ENCODE data around the gene OR2AG2.
"Not testable (repeated sequence)": the region's sequence is repeated elsewhere in the genome, so short reads cannot be mapped to it uniquely, and the experiment has no call there.

The OR2AG2 gene, protein sequence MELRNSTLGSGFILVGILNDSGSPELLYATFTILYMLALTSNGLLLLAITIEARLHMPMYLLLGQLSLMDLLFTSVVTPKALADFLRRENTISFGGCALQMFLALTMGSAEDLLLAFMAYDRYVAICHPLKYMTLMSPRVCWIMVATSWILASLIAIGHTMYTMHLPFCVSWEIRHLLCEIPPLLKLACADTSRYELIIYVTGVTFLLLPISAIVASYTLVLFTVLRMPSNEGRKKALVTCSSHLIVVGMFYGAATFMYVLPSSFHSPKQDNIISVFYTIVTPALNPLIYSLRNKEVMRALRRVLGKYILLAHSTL

DNA sequence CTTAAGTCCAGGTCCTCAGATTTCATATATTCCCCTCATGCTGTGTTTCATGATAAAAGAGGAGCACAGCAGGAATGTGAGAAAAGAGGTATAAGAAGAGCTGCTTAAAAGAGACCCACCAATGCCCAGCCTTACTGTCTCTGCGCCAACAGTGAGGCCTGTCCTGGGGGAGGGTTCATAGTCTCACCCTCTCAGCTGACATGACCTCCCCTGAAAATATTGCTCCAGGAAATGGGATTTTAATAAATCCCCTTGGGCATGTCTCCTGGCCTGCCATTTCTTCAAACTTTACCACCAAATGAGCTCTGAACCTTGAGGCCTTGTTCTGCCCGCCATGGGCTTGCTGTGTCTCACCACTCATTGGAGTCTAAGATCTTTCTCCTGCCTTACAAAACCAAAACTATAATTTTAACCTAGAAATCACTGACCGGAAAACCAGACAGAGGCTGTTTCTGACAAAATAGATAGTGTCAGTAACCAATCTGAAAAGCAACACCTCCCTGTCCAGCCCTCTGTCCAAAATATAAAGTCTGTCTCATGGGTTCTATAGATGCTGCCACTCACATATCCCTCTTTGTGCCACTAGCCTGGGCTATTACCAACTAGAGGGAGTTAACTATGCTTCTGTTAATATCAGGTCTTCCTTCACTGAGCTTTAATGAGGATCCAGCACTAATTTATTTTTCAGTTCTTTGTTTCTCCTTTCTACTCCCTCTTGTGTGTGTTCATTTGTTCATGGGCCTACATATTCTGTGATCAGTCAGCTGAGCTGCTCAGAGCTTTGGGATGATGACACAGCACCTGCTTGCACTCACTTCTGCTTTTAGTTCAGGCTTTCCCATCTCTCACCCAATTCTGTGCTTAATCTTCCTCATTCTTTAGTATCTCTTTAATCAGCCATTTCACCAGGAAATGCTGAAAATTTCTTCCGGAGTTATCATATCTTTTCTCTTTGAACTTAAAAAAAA lies at the start of gene OR2AG2:
TSS of gene OR2AG2 (minus strand) at position 51 of the 968 bp plus-strand sequence. CDS start 3,019 bp downstream, outside the sequence.
- in situ Hi-C loops (cut with MboI; ENCODE audit: low sequenced_read_pairs) = no loop called here

DNA sequence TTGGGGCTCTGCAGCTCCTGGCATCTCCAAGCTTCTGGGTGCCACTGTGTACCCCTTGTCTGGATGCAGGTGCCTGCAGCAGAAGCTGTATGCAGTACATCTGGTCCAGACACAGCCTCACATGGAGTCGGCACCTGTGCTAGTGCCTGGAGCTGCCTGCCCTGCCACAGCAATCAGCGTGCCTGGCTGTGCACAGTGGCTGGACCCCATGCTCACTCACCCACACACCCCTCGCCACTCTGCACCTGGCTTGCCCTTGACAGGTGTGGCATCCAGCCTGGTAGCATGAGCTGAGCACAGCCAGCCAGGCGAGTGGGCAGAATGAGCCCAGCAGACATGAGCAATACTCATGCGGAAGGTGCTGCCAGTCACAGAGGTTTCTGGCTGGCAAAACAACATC lies 47.2 kb upstream of the OR2AG2 start:
- in situ Hi-C loops (cut with MboI; ENCODE audit: low sequenced_read_pairs) = no loop called here

DNA sequence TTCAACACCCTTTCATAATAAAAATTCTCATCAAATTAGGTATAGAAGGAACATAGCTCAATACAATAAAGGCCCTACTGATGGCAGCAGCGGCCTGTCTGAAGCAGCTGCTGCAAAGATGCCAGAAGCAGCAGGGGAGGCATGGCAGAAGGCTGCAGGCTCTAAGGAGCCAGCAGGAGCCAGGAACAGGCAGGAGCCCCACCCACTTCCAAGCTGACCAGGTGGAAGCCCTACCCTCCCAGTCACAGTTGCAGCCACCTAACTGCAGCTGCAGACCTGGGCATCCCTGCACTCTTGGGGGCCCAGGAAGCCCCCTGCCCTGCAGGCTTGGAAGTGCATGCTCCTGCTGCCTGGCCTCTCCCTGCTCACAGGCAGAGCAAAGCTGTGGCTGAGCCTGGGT lies 45.9 kb upstream of the OR2AG2 start:
- in situ Hi-C loops (cut with MboI; ENCODE audit: low sequenced_read_pairs) = no loop called here

DNA sequence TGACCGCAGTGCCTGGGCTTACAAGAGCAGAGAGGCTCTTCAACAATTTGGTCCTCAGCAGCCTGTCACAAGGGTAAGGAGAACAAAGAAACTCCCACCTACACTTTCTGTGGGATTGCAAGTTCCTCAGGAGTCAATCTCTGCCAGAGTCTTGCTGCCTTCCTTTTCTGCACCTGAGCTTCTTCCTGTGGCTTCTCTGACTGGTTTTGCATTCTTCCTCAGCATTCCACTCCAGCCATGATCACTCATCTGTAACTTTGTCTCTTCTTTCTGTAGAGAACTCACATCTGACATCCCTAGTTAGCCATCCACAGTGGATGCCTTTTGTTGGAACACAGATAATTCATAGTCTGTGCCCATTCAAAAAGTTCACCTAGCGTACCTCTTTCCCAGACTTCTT lies 41.9 kb upstream of the OR2AG2 start:
- in situ Hi-C loops (cut with MboI; ENCODE audit: low sequenced_read_pairs) = no loop called here

DNA sequence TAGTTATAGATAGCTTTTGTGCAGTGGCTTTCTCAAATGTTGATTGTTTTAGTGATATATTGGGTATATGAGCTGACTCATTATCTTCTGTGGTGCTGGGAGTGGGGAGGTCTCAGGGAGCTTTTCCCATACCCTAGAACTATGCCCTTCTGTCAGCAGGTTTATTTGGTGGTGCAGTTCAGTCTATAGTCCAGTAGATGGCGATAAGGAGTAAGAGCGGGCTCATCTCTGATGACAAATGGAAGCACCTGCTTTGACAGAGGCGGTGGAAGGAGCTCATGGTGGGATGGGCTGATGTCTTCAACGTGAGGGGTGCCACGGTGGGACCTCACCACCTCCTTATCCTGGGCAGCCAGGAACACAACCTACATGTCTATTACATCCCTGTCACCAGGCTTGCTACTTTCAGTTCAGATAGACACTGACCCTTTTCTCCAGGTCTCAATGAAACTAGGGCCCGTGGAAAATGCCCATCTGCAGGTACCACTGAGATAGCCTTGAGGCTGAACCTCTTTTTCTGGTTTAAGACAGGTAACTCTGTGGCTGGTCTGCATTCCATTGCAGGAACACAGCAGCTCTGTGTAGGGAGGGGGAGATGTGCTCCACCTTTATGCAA lies 40.7 kb upstream of the OR2AG2 start:
- in situ Hi-C loops (cut with MboI; ENCODE audit: low sequenced_read_pairs) = no loop called here

DNA sequence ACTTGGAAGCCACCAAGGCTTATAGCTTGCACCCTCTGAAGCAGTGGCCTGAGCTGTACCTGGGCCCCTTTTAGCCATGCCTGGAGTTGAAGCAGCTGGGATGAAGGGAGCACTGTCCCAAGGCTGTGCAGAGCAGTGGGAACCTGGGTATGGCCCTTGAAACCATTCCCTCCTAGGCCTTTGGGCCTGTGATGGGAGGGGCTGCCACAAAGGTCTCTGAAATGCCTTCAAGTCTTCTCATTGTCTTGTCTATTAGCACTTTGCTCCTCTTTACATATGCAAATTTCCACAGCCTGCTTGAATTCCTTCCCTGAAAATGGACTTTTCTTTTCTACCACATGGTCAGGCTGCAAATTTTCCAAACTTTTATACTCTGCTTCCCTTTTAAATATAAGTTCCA lies 29.3 kb upstream of the OR2AG2 start:
- in situ Hi-C loops (cut with MboI; ENCODE audit: low sequenced_read_pairs) = not testable (repeated sequence)

DNA sequence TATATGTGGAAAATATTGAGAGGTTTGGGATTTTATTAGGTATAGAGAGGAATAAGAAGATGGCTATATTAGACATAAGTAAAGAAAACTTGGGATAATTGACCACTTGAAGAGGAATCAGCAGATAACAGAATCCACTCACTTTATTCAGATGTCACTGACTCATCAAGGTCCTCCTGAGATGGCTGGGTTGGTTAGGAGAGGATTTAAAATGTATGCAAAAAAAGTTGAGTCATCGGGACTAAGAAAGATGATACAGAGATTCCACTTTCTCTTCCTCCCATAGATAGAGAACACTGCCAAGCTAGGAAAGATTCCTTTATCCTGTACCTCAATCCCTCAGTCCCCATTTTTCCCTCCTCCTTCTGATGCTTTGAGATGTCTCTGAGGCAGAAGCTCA lies 27.6 kb upstream of the OR2AG2 start, which contains the start of gene OR6A2:
TSS of gene OR6A2 (minus strand) at position 288 of the 400 bp plus-strand sequence. CDS start 3,981 bp downstream, outside the sequence.
- in situ Hi-C loops (cut with MboI; ENCODE audit: low sequenced_read_pairs) = no loop called here

DNA sequence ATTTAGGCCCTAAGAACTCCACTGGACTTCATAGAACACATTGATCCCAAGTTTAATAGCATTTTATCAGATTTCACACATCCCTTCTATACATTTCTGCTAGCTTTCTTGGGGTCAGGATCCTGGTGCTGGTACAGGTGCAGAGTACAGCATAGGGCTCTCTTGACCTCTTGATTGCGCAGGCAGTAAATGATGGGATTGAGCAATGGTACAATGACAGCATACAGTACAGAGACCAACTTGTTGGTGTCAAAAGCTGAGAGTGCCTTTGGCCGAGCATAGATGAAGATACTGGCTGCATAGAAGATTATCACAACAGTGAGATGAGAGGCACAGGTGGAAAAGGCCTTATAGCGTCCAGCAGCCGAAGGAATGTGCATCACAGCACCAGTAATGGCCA lies 22.9 kb upstream of the OR2AG2 start:
- in situ Hi-C loops (cut with MboI; ENCODE audit: low sequenced_read_pairs) = no loop called here

DNA sequence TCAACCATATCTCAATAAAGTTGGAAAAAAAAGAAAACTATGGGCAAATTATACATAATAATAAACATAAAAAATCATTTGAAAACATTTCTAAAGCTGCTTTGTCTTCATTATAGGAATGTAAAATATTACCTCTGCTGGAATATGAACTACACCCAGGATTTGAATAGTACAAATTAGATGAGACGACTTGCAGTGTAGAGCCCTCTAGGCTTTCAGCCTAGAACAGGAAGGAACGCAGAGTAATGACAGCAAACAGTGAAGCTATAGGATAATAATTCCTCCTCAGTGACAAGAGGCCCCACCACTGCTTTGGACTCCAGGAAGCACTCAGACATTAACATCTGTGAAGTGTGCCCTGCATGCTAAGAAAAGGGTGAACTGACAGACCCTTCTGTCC lies 18.8 kb upstream of the OR2AG2 start:
- in situ Hi-C loops (cut with MboI; ENCODE audit: low sequenced_read_pairs) = no loop called here

DNA sequence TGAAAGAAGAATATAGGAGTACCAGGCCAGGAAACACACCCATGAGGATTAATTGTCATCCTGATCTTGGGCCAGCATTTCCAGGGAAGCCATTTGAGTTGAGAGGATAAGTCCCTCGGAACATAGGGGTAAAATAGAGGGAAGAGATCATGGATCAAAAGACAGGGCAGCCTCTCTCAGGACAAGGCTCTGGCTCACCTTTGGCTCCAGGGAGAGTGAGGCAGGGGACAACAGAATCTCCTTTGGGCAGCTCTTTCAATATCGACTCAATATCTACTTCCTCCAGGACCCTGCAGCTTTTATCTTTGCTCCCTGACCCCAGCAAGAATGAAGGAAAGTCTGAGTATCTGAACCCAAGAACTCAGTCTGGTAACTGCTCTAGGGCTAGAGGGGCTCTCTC lies 10.9 kb upstream of the OR2AG2 start, which contains the start of gene OR2AG1:
TSS of gene OR2AG1 (plus strand) at position 301 of the 400 bp plus-strand sequence. CDS start 2,018 bp downstream, outside the sequence.
- in situ Hi-C loops (cut with MboI; ENCODE audit: low sequenced_read_pairs) = no loop called here

DNA sequence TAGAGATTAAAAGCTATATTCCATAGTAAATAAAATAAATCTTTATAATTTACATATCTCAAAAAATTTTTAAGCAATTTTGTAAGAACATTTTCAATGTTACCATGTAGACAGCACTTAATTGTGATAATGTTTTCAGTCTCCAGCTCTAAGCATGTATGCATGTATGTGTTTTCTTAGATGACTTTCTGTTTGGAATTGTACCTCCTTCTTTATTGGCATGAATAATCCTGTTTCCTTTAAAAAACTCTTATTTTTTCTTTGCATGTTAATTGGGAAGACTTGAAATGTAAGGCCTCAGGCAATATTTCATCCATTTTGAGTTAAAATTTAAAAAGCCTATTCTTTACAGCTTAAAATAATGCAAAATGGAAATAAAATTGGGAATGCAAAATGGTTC lies 9.1 kb upstream of the OR2AG2 start:
- in situ Hi-C loops (cut with MboI; ENCODE audit: low sequenced_read_pairs) = no loop called here

DNA sequence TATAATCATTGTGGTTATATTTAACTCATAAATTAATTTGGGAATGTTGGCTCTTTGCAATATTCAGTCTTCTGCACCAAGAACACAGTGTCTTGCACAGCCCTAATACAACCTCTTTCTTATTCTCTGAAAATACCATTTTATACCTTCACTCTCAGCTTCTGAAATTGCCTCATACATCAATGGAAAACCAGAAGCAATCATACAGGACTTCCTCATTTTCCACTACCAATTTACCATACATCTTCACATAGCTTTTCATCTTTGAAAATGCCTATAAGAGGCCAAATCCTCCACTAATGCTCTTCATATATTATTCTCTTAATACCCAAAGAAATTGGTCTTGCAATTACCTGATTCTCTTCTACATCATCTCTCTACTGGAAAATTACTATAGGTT lies 6.7 kb upstream of the OR2AG2 start:
- in situ Hi-C loops (cut with MboI; ENCODE audit: low sequenced_read_pairs) = no loop called here

DNA sequence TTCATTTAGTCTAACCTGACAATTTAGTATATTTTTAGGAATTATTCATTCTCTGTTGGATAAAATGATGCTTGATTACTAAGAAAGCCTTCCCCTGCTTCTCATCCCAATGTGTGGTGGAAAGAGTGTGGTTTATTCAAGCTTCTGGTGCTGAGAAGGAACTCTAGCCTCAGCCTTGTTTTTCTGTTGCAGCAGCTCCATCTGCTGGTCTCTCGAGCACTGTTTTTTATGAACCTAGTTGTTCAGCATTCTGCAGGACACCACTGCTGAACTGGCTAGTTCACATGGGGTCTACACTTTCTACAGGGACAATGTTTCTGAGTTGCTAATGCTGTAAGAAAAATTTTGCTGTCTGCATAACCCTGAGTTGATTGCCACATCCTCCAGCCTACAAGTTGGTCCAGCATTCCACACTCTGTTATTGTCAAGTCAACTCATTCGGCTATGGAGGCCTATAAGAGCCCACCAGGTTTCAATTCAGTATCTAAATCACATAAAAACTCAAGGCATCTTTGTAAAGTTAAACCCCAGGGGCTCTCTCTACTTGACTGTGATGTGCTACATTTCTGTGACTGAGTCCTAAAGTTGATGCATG lies 14.3 kb downstream of the OR2AG2 start:
- in situ Hi-C loops (cut with MboI; ENCODE audit: low sequenced_read_pairs) = no loop called here

DNA sequence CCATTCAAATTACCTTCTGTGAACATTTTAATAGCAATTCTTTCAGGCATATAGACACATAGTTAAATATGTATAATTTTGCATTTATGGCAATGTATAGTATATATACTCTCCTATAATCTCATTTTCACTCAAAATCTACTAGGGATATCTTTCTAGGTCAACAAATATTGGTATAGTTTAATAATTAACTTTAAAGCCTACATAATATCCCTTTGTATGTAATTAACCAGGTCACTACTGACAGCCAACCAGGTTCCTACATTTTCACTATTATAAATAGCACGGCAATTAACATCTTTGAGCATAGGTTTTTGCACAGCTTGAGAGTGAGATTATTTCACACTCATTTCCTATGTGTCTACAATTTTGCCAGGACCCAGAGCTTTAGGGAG lies 15.8 kb downstream of the OR2AG2 start:
- in situ Hi-C loops (cut with MboI; ENCODE audit: low sequenced_read_pairs) = no loop called here

DNA sequence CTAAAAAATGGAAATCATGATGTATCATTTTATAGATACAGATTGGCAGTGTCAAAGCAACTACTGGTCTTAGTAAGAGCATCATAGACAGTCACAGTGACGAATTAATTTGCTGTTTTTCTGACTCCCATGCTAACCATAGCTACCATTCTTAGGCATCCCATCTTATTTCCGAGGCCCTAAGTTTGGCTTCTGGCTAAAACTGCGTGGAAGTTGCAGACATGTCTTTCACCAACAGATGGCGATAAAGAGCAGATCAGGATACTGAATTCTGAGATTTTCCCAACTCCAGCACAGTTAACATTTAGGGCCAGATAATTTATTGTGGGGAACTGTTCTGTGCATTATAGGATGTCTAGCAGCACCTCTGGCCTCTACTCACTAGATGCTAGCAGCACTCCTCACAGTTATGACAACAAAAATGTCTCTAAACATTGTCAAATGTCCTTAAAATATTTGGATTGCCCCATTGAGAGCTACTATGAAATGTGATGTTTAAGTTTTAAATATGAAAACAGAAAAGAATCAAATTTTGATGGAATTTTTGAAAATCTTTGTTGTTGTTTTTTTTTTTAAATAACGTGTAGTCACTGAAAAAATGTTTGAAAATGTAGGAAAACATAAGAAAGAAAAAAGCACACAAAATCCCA lies 16.3 kb downstream of the OR2AG2 start:
- in situ Hi-C loops (cut with MboI; ENCODE audit: low sequenced_read_pairs) = no loop called here

DNA sequence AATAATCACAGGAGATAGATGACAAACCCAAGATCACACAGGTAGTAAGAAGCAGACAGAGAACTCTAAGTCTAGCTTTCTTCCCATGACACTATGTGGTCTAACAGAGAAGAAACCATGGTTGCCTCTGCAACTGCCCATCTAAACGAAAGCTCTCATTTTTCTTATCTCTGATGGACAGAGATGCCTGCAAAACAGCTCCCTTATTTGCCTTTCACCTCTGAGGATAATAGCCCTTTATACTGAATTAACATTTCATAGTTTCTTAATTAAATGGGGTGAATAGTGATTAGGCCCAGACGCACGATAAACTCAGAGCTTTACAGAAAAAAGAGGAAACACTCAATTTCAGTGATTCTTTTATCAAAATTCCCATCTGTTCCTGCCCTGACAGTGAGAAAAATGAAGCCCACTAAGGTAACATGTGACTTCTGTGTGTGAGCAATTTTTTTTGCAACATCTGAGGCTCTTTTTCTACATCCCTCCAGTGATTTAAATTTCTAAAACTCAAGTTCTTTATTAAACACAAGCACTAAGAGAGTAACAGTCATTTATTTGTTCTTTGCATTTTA lies 24.6 kb downstream of the OR2AG2 start:
- in situ Hi-C loops (cut with MboI; ENCODE audit: low sequenced_read_pairs) = no loop called here

DNA sequence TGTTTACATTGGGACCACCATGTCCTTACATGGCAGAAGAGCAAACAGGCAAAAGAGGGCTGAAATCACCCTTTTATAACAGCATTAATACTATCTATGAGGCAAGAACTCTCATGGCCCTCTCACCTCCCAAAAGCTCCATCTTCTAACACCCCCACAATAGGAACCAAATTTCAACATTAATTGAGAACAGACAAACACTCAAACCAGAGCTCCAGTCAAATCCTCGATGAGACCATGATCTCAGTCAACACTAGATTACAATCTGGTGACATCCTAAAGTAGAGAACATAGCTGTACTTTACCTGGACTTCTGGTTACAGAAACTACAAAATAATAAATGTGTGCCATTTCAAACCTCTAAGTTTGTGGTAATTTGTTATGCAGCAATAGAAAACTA lies 25.1 kb downstream of the OR2AG2 start:
- in situ Hi-C loops (cut with MboI; ENCODE audit: low sequenced_read_pairs) = no loop called here

DNA sequence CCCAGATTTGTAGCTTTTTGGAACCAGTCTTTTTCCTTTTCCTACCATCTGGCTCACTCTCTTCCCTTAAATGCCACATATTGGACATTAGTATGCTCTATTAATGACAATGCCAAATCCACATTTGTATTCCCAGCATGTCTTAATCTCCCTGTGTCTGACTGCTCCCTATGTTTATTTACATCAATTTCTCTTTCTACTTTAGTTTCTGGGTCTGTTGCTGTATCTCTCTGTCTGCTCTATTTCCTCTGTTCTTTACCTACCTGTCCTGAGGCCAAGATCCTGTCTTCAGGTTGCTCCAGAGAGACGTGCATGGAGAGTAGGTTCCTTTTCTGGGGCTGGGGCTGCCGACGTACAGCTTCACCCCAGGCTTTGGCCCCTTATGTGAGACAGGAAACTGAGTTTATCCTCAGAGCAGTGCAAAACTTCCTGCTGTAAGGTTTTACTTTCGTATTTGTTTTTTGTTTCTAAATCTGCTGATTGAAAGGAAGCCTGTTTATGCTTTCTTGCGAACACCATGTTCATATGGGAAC lies 25.6 kb downstream of the OR2AG2 start:
- in situ Hi-C loops (cut with MboI; ENCODE audit: low sequenced_read_pairs) = no loop called here

DNA sequence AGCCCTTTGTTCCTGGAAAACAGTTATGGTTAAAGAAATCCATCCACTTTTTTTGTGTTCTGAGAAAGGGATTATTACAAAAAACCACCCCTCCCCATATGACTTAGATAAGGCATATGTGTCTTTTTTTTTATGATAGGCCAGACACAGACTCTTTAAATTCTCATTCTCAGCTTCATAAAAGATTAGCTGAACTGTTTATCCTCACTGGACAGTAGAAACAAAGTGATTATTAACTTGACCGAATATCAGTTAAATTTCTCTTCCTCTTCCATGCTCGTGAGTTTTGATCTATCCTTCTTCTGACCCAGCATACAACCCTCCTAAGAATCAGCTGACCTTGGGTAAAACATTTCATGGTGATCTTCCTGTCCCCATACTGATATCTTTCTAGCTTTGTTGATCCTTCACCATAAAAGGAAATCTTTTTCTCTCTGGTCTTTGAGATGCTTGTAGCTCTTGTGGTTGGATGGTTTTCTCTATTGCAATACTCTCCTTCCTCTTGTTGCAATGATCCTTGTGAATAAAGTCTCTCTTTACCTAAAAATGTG lies 26.2 kb downstream of the OR2AG2 start:
- in situ Hi-C loops (cut with MboI; ENCODE audit: low sequenced_read_pairs) = no loop called here

DNA sequence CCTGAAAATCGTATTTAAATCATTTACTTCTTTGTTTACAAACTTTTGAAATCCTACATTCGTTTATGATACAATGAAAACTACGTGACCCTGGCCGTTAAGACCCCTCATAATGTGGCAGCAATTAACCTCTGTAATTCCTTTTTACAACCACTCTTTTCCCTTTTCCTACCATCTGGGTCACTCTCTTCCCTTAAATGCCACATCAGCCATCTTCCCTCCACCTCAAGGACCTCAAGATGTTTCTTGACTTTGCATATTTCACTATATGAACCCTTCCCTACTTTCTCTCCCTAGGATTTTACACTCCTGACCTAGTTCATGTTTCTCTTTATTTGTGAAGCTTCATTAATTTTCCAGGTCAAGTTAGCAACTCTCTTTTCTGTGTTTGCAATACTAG lies 26.8 kb downstream of the OR2AG2 start:
- in situ Hi-C loops (cut with MboI; ENCODE audit: low sequenced_read_pairs) = no loop called here

Data from HL-60/S4 (cell line).